Cerebellar cortex (tissue), 1 donor: ENCODE measurements around the gene SKI.
"Not testable (repeated sequence)": the region's sequence is repeated elsewhere in the genome, so short reads cannot be mapped to it uniquely, and the experiment has no call there.

Source experiments
- DNase-seq: peaks from one replicate; pipeline ENCODE4 v3.0.0-alpha.2; 2015; ENCODE audit warnings: low spot score

The SKI gene

GRCh38 chr1:2247045-2247394 lies 18.9 kb downstream of the SKI start:
- DNase-seq, result not testable (repeated sequence)

GRCh38 chr1:2247760-2248126 lies 19.6 kb downstream of the SKI start:
- DNase-seq, result no peak

GRCh38 chr1:2248127-2248826 lies 20.2 kb downstream of the SKI start:
- no peak for DNase-seq

- DNase-seq, result no peak
Observed at GRCh38 chr1:2248854-2249558, 20.9 kb downstream of the SKI start.

- no peak for DNase-seq
Observed at GRCh38 chr1:2249559-2249906, 21.4 kb downstream of the SKI start.

- DNase-seq, result no peak
Observed at GRCh38 chr1:2250721-2251281, 22.7 kb downstream of the SKI start.

- no peak for DNase-seq
Observed at GRCh38 chr1:2251363-2251762, 23.2 kb downstream of the SKI start.

GRCh38 chr1:2251786-2252185 lies 23.7 kb downstream of the SKI start:
- no peak for DNase-seq

GRCh38 chr1:2252423-2252822 lies 24.3 kb downstream of the SKI start:
- no peak for DNase-seq

GRCh38 chr1:2253036-2253796 lies 25.1 kb downstream of the SKI start:
- no peak for DNase-seq

GRCh38 chr1:2253797-2254480 lies 25.8 kb downstream of the SKI start:
- no peak for DNase-seq

GRCh38 chr1:2255047-2255419 lies 26.9 kb downstream of the SKI start:
- DNase-seq, result no peak

GRCh38 chr1:2255420-2256369 lies 27.6 kb downstream of the SKI start:
- peak; percentile 70 for DNase-seq

- DNase-seq, result peak; percentile 47
Observed at GRCh38 chr1:2256435-2257244, 28.5 kb downstream of the SKI start.

GRCh38 chr1:2257245-2257627 lies 29.1 kb downstream of the SKI start:
- peak; percentile 63 for DNase-seq

GRCh38 chr1:2258122-2258681 lies 30.1 kb downstream of the SKI start:
- DNase-seq, result no peak

- no peak for DNase-seq
Observed at GRCh38 chr1:2258996-2259395, 30.9 kb downstream of the SKI start.

GRCh38 chr1:2259668-2260402 lies 31.7 kb downstream of the SKI start:
- DNase-seq, result no peak

GRCh38 chr1:2260470-2260869 lies 32.4 kb downstream of the SKI start:
- not testable (repeated sequence) for DNase-seq
